HCT116 (cell line): ENCODE results near the gene THEM4. TPM values are rescaled to one million over a fixed set of nuclear protein-coding genes. Genes with fewer than 3 reads are reported as not detected.

Source experiments
- ATAC-seq: fragments of 200-7000 bp; cut with Tn5 transposase; 2 replicates; pipeline ENCODE4 v1.9.1; 2020; ENCODE audit warnings: mild to moderate bottlenecking, moderate library complexity
- BruUV-seq: library from RNA; stranded (reverse); fragments of 400-500 nt; replicated peaks from 2 replicates; lab custom pipeline; 2021; lab: Mats Ljungman, UMichigan
- CTCF ChIA-PET: fragments of 300-600 bp; sonication (Branson Sonifier 250); formaldehyde crosslinking; loops from one replicate; lab custom pipeline; 2021; ENCODE audit warnings: antibody characterized with exemption; lab: Charles Lee
- POLR2A ChIA-PET: fragments of 300-600, 350-600 bp; sonication (Branson Sonifier 250); formaldehyde crosslinking; loops from one replicate; lab custom pipeline; 2021; ENCODE audit warnings: antibody characterized with exemption; lab: Charles Lee
- RAD21 ChIA-PET, 2 experiments: fragments of 300-600 bp; sonication (Branson Sonifier 250); formaldehyde crosslinking; loops; one replicate each; lab custom pipeline; 2023; ENCODE audit warnings: low total read pairs in 2 of 2; ENCODE audit not compliant: uncharacterized antibody in 2 of 2, unreplicated experiment in 2 of 2, low non-redundant PET in 1 of 2; lab: Charles Lee
- DNase-seq: peaks from one replicate; pipeline ENCODE4 v3.0.0-alpha.2; 2010; ENCODE audit warnings: low read depth, low spot score
- H2AFZ ChIP-seq: fragments of 200-600 bp; shearing (Covaris generic), sonication (generic); 2 replicates; pipeline ENCODE4 v1.6.1; 2017; ENCODE audit warnings: low read depth, mixed run types, mixed read lengths, antibody characterized with exemption, low read length; ENCODE audit not compliant: poor library complexity, severe bottlenecking
- H3K27ac ChIP-seq: 2 replicates; pipeline ENCODE4 v1.5.1; 2012; ENCODE audit warnings: low read depth, low read length
- H3K27me3 ChIP-seq: fragments of 200-600 bp; sonication (generic); 2 replicates; pipeline ENCODE4 v1.6.1; 2016; ENCODE audit warnings: mixed run types, low read length, mixed read lengths; ENCODE audit not compliant: insufficient read depth
- H3K36me3 ChIP-seq, 2 experiments: fragments of 200-500 bp in 1 of 2; fragments of 200-600 bp in 1 of 2; sonication (Bioruptor generic) in 1 of 2; sonication (generic) in 1 of 2; 2 replicates each; pipeline versions ENCODE4 v1.5.1 to v1.6.1; 2014 to 2016; ENCODE audit warnings: low read length in 2 of 2, inconsistent platforms in 1 of 2, mixed read lengths in 1 of 2, mixed run types in 1 of 2; ENCODE audit not compliant: insufficient read depth in 2 of 2, control insufficient read depth in 1 of 2
- H3K4me1 ChIP-seq, 2 experiments: fragments of 200-600 bp in 1 of 2; sonication (generic) in 1 of 2; 2 replicates each; pipeline versions ENCODE4 v1.5.1 to v1.6.1; 2012 to 2017; ENCODE audit warnings: low read length in 2 of 2, inconsistent platforms in 1 of 2, mild to moderate bottlenecking in 1 of 2, mixed read lengths in 1 of 2, mixed run types in 1 of 2, moderate library complexity in 1 of 2; ENCODE audit not compliant: insufficient read depth in 2 of 2, control insufficient read depth in 1 of 2
- H3K4me2 ChIP-seq: fragments of 200-600 bp; sonication (generic); 2 replicates; pipeline ENCODE4 v1.6.1; 2017; ENCODE audit warnings: mixed run types, low read length, mixed read lengths
- H3K4me3 ChIP-seq, 2 experiments: fragments of 200-600 bp in 1 of 2; sonication (generic) in 1 of 2; replicated peaks in 1 of 2; 2 replicates each; pipeline ENCODE4 v1.5.1; 2011 to 2016; ENCODE audit warnings: low read length in 2 of 2, control low read depth in 1 of 2, low read depth in 1 of 2, mild to moderate bottlenecking in 1 of 2, mixed read lengths in 1 of 2, mixed run types in 1 of 2
- H3K79me2 ChIP-seq: fragments of 200-600 bp; sonication (generic); 2 replicates; pipeline ENCODE4 v1.6.1; 2017; ENCODE audit warnings: mild to moderate bottlenecking, mixed run types, low read length, moderate library complexity, mixed read lengths; ENCODE audit not compliant: insufficient read depth
- H3K9ac ChIP-seq: fragments of 200-600 bp; sonication (generic); 2 replicates; pipeline ENCODE4 v1.6.1; 2016; ENCODE audit warnings: low read length, mixed read lengths
- H3K9me2 ChIP-seq: fragments of 200-600 bp; sonication (generic), shearing (Covaris generic); 2 replicates; pipeline ENCODE4 v1.6.1; 2017; ENCODE audit warnings: mixed run types, mild to moderate bottlenecking, moderate library complexity; ENCODE audit not compliant: insufficient read depth
- H3K9me3 ChIP-seq, 2 experiments: fragments of 200-500 bp in 1 of 2; fragments of 200-600 bp in 1 of 2; sonication (Bioruptor generic) in 1 of 2; sonication (generic) in 1 of 2; 2 replicates each; pipeline ENCODE4 v1.6.1; 2014 to 2017; ENCODE audit warnings: low read length in 2 of 2, mixed read lengths in 2 of 2, inconsistent platforms in 1 of 2, low read depth in 1 of 2, mild to moderate bottlenecking in 1 of 2, mixed run types in 1 of 2, moderate library complexity in 1 of 2; ENCODE audit not compliant: control insufficient read depth in 1 of 2, insufficient read depth in 1 of 2
- H4K20me1 ChIP-seq: fragments of 200-600 bp; sonication (generic), shearing (Covaris generic); 2 replicates; pipeline ENCODE4 v1.6.1; 2017; ENCODE audit warnings: mixed run types, mild to moderate bottlenecking, moderate library complexity; ENCODE audit not compliant: insufficient read depth
- ATF3 ChIP-seq: IDR thresholded peaks from 2 replicates; pipeline ENCODE4 v1.6.1; 2012
- CTCF ChIP-seq, 3 experiments: fragments of 200-600 bp in 1 of 3; sonication (generic) in 1 of 3; IDR thresholded peaks in 2 of 3; conservative IDR thresholded peaks in 1 of 3; 2 replicates each; pipeline ENCODE4 v1.5.1; 2012 to 2017; ENCODE audit warnings: low read depth in 2 of 3, low read length in 2 of 3, antibody characterized with exemption in 1 of 3, borderline replicate concordance in 1 of 3, control low read depth in 1 of 3, mild to moderate bottlenecking in 1 of 3, mixed read lengths in 1 of 3, mixed run types in 1 of 3, moderate library complexity in 1 of 3; ENCODE audit not compliant: insufficient read depth in 1 of 3
- ELF1 ChIP-seq: IDR thresholded peaks from 2 replicates; pipeline ENCODE4 v1.6.1; 2012; ENCODE audit warnings: low read depth, borderline replicate concordance
- JUND ChIP-seq: IDR thresholded peaks from 2 replicates; pipeline ENCODE4 v1.6.1; 2012
- MAX ChIP-seq: IDR thresholded peaks from 2 replicates; pipeline ENCODE4 v1.6.1; 2012
- POLR2A ChIP-seq: IDR thresholded peaks from 2 replicates; pipeline ENCODE4 v1.7.0; 2011; ENCODE audit warnings: borderline replicate concordance; ENCODE audit not compliant: insufficient read depth, insufficient read length; ENCODE audit errors: extremely low read depth
- SP1 ChIP-seq: IDR thresholded peaks from 2 replicates; pipeline ENCODE4 v1.6.1; 2012; ENCODE audit warnings: low read depth
- YY1 ChIP-seq: IDR thresholded peaks from 2 replicates; pipeline ENCODE4 v1.6.1; 2011; ENCODE audit warnings: low read length, low read depth, moderate library complexity, mild to moderate bottlenecking; ENCODE audit not compliant: insufficient replicate concordance; ENCODE audit errors: extremely low read depth
- ZFX ChIP-seq: fragments of 450-650 bp; IDR thresholded peaks from 2 replicates; pipeline ENCODE4 v1.6.1; 2017
- intact Hi-C: fragments of 100-400 bp; cut with micrococcal nuclease; formaldehyde crosslinking; loops from 2 replicates; pipeline ENCODE4 v1.10.0; 2022
- total RNA-seq: library from RNA; stranded (reverse); gene quantifications from one replicate; pipeline ENCODE4 v1.2.1, GENCODE V29; 2021; ENCODE audit not compliant: unreplicated experiment
- TF ChIP-seq, protein P1 (sequence below): IDR thresholded peaks from 2 replicates; pipeline ENCODE4 v1.6.1; 2011; ENCODE audit warnings: mild to moderate bottlenecking, low read length, moderate library complexity; ENCODE audit not compliant: insufficient replicate concordance; ENCODE audit errors: extremely low read depth
- TF ChIP-seq, protein P2 (sequence below): IDR thresholded peaks from 2 replicates; pipeline ENCODE4 v1.6.1; 2012; ENCODE audit warnings: low read depth

The THEM4 gene
- total RNA-seq, 1 experiment from 2014 or later = 17.0 TPM

- RAD21 ChIA-PET = no interaction called here
- H4K20me1 ChIP-seq = no peaks in the 10 kb centered on the region
- no peak overlapping the region for H3K4me2 ChIP-seq
- H3K79me2 ChIP-seq = no peaks in the 10 kb centered on the region
- no peak for DNase-seq
- no peaks in the 10 kb centered on the region for H3K36me3 ChIP-seq
- peaks cover 0 to 3% of the 10 kb centered on the region in 2 experiments; a peak in 1 of 4 replicates for H3K4me1 ChIP-seq
- H2AFZ ChIP-seq = no peak overlapping the region
- H3K27ac ChIP-seq = no peak overlapping the region
- H3K9me3 ChIP-seq = no peaks in the 10 kb centered on the region
- BruUV-seq = no TSS peak
- H3K27me3 ChIP-seq = no peaks in the 10 kb centered on the region
- no peaks in the 10 kb centered on the region for H3K9me2 ChIP-seq
- intact Hi-C loops = no loop called here
- no peak overlapping the region for H3K9ac ChIP-seq
- H3K4me3 ChIP-seq = no peak overlapping the region
- TF ChIP-seq ZFX = no peak
- TF ChIP-seq, protein P1, sequence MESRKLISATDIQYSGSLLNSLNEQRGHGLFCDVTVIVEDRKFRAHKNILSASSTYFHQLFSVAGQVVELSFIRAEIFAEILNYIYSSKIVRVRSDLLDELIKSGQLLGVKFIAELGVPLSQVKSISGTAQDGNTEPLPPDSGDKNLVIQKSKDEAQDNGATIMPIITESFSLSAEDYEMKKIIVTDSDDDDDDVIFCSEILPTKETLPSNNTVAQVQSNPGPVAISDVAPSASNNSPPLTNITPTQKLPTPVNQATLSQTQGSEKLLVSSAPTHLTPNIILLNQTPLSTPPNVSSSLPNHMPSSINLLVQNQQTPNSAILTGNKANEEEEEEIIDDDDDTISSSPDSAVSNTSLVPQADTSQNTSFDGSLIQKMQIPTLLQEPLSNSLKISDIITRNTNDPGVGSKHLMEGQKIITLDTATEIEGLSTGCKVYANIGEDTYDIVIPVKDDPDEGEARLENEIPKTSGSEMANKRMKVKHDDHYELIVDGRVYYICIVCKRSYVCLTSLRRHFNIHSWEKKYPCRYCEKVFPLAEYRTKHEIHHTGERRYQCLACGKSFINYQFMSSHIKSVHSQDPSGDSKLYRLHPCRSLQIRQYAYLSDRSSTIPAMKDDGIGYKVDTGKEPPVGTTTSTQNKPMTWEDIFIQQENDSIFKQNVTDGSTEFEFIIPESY = no peak
- TF ChIP-seq POLR2A = no peak
- no peak for TF ChIP-seq ELF1
- TF ChIP-seq MAX = no peak
- no peak for TF ChIP-seq CTCF (IDR thresholded peaks at IDR 0.05 in 2 of 3, conservative IDR thresholded peaks at IDR 0.05 in 1 of 3; ENCODE audit: borderline replicate concordance in 1 of 3, insufficient read depth in 1 of 3, low read depth in 2 of 3, low read length in 2 of 3)
- no peak for TF ChIP-seq JUND
- TF ChIP-seq, protein P2, sequence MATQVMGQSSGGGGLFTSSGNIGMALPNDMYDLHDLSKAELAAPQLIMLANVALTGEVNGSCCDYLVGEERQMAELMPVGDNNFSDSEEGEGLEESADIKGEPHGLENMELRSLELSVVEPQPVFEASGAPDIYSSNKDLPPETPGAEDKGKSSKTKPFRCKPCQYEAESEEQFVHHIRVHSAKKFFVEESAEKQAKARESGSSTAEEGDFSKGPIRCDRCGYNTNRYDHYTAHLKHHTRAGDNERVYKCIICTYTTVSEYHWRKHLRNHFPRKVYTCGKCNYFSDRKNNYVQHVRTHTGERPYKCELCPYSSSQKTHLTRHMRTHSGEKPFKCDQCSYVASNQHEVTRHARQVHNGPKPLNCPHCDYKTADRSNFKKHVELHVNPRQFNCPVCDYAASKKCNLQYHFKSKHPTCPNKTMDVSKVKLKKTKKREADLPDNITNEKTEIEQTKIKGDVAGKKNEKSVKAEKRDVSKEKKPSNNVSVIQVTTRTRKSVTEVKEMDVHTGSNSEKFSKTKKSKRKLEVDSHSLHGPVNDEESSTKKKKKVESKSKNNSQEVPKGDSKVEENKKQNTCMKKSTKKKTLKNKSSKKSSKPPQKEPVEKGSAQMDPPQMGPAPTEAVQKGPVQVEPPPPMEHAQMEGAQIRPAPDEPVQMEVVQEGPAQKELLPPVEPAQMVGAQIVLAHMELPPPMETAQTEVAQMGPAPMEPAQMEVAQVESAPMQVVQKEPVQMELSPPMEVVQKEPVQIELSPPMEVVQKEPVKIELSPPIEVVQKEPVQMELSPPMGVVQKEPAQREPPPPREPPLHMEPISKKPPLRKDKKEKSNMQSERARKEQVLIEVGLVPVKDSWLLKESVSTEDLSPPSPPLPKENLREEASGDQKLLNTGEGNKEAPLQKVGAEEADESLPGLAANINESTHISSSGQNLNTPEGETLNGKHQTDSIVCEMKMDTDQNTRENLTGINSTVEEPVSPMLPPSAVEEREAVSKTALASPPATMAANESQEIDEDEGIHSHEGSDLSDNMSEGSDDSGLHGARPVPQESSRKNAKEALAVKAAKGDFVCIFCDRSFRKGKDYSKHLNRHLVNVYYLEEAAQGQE = no peak
- TF ChIP-seq YY1 = no peak
- TF ChIP-seq SP1 = no peak
- TF ChIP-seq ATF3 = no peak
- POLR2A ChIA-PET = no interaction called here
- ATAC-seq = no peak
- CTCF ChIA-PET = interaction anchor here (1.5 kb wide), 1 partner anchor 18 kb away, joined by 3 read pairs; no protein-coding TSS in a partner anchor
Measured at GRCh38 chr1:151864411-151864810, 44.9 kb downstream of the THEM4 start.
